HG02943 (cell line): ENCODE measurements around the gene ZNF808.
A peak's percentile ranks its signal among the peaks of the same experiment; 100 is the strongest.
"Not testable (repeated sequence)": the region's sequence is repeated elsewhere in the genome, so short reads cannot be mapped to it uniquely, and the experiment has no call there.

Source experiments
- ATAC-seq: cut with Tn5 transposase; IDR thresholded peaks from one replicate; pipeline ENCODE4 v1.9.1; 2021; ENCODE audit warnings: mild to moderate bottlenecking, low read depth, moderate library complexity; ENCODE audit not compliant: unreplicated experiment

The ZNF808 gene

DNA sequence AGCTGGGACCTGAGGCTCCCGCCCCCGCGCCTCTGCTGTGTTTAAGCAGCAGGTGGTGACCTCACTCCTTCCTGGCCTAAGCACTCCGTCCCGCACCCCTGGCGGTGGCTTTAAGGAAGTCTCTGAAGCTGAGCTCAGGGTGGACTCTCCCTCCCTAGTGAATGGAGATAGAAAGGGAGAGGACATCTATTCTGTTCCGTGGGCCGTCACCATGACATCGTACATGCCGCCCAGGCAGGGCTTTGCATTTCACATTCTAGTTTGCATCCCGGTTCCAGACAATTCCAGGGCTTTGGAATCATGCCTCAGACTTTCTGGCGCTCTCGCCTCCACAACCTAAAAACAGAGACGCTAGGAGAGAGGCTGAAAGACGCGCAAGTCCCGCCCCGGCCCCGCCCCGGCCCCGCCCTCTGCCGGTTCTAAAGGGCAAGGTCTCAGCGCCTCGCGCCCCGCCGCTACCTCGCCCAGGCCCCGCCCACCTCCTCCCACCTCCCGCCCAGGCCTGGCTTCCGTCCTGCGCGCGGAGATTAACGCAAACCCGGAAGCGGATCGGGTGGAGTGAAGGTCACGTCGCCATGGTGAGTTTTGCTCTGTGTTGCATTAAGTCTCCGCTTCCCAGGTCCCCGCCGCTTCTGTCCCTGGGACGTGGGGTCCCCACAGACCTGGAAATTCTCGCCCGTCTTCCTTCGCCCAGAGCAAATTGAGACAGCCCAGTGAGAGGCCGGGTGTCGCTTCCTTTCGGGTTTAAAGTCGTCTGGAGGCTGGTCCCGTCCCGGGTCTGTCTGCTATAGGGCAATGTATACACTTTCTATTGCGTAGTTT, at the start of gene ZNF808:
TSS of gene ZNF808 (plus strand) at position 535 of the 822 bp plus-strand sequence. CDS start 15,617 bp downstream, outside the sequence.
- peak; percentile 86 for ATAC-seq

GRCh38 chr19:52484111-52484743, 43.2 kb upstream of the ZNF808 start:
- ATAC-seq: not testable (repeated sequence)

DNA sequence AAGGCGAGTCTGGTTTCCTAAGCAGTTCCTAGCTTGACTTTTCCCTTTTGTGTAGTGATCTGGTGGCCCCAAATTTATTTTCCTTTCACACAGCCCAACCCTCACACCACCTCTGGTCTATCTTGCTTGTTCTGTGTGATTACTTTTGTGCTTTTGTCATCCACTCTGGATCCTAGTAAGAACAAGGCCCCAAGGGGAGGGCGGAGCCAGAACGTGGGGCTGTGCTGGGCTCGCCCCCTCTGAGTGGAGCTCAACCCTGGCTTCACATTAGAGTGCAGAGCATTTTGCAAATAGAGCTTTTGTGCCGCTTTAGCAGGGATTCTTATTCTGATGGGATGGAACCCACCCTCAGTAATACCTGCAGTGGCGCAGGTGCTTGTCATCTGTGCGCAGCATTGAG, 42.4 kb upstream of the ZNF808 start:
- ATAC-seq: not testable (repeated sequence)

- ATAC-seq: not testable (repeated sequence)
Measured at GRCh38 chr19:52485561-52486240, 41.8 kb upstream of the ZNF808 start.

GRCh38 chr19:52492201-52492993, 35.1 kb upstream of the ZNF808 start:
- ATAC-seq: no peak

- ATAC-seq: no peak
Measured at GRCh38 chr19:52492994-52493470, 34.4 kb upstream of the ZNF808 start.

- ATAC-seq: no peak
Measured at GRCh38 chr19:52494518-52494917, 33.0 kb upstream of the ZNF808 start.

DNA sequence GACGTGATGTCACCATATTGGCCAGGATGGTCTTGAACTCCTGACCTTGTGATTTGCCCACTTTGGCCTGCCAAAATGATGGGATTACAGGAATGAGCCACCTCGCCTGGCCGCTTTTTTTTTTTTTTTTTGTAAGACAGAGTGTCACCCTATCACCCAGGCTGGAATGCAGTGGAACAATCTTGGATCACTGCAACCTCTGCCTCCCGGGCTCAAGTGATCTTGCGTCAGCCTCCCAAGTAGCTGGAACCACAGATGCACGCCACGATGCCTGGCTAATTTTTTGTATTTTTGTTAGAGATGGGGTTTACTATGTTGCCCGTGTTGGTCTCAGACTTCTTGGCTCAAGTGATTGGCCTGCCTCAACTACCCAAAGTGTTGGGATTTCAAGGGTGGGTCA, 28.9 kb upstream of the ZNF808 start:
- ATAC-seq: no peak

GRCh38 chr19:52500474-52500873, 27.0 kb upstream of the ZNF808 start:
- ATAC-seq: not testable (repeated sequence)

DNA sequence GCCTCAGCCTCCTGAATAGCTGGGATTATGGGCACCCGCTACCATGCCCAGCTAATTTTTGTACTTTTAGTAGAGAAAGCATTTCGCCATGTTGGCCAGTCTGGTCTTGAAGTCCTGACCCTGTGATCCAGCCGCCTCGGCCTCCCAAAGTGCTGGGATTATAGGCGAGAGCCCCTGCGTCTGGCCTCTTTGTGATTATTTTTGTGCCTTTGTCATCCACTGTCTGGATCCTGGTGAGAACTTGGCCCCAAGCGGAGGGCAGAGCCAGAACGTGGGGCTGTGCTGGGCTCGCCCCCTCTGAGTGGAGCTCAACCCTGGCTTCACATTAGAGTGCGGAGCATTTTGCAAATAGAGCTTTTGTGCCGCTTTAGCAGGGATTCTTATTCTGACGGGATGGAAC, 26.5 kb upstream of the ZNF808 start:
- not testable (repeated sequence) for ATAC-seq

- no peak for ATAC-seq
Measured at GRCh38 chr19:52507266-52507665, 20.2 kb upstream of the ZNF808 start.

DNA sequence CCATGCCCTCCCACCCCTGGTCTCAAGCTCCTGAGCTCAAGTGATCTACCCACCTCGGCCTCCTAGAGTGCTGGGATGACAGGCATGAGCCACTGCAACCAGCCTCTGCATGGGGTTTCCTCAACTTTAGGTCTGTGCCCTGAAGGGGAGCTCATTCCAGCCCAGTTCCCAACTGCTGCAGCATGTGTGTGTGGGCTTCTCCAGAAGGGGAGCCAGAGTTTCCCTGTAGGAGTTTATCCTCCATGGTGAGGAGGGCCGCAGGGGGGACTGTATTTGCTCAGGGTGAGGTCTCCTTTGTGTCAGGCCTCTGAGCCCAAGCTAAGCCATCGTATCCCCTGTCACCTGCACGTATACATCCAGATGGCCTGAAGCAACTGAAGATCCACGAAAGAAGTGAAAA, 11.3 kb upstream of the ZNF808 start:
- ATAC-seq: no peak

DNA sequence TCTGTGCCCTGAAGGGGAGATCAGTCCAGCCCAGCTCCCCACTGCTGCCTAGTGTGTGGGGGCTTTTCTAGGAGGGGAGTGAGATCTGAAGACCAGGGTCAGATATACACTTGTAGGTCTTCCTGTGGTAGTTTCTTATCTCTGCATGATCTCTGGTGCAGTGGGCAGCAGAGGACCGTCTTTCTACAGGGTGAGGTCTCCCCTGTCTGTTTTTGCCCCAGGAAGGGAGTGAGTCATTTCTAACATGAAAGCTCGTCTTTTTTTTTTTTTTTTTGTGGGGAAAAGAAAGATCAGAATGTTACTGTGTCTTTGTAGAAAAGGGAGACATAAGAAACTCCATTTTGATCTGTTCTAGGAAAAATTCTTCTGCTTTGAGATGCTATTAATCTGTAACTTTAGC, 8.8 kb upstream of the ZNF808 start:
- ATAC-seq: no peak

DNA sequence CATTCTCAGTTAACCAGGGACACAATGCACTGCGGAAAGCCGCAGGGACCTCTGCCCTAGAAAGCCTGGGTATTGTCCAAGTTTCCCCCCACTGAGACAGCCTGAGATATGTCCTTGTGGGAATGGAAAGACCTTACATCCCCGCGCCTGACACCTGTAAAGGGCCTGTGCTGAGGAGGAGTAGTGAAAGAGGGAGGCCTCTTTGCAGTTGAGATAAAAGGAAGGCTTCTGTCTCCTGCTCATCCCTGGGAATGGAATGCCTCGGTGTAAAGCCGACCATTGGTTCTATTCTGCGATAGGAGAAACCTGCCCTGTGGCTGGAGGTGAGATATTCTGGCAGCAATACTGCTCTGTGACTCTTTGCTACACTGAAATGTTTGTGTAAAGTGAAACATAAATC, 8.3 kb upstream of the ZNF808 start:
- ATAC-seq: not testable (repeated sequence)

DNA sequence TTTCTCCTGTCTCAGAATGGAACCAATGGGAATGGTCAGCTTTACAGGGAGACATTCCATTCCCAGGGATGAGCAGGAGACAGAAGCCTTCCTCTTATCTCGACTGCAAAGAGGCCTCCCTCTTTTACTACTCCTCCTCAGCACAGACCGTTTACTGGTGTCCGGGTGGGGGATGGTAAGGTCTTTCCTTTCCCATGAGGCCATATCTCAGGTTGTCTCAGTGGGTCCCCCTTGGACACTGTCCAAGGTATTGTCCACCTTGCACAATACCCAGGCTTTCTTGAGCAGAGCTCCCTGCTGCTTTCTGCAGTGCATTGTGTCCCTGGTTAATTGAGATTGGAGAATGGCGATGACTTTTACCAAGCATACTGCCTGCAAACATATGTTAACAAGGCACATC, 7.5 kb upstream of the ZNF808 start:
- no peak for ATAC-seq

GRCh38 chr19:52522551-52522950, 4.9 kb upstream of the ZNF808 start:
- ATAC-seq: no peak

GRCh38 chr19:52524086-52524485, 3.4 kb upstream of the ZNF808 start:
- no peak for ATAC-seq

DNA sequence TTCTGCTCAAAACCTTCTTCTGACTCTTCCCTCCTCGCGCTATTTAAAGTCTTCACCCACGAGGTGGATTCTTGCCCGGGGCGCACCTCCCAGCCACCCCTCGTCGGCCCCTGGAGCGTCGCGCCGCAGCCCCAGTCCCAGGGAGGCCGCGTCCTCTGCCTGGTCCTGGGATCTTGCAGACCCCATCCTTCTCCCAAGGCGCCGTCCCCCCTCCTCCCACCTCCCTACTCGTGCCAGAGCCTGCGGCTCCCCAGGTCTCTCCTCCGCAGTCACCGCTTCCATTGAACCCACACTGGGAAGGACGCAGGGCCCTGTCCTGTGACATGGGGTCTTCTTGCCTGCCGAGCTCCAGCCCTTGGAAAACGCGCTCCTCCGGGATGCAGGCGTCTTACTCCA, 486 bp downstream of the ZNF808 start:
- peak; percentile 16 for ATAC-seq

GRCh38 chr19:52532480-52532879, 5.0 kb downstream of the ZNF808 start:
- no peak for ATAC-seq

- ATAC-seq: no peak
Measured at GRCh38 chr19:52533901-52534300, 6.4 kb downstream of the ZNF808 start.
